GM18909 (cell line): ENCODE data around the gene LAMA3.

ENCODE experiments used
- ATAC-seq: cut with Tn5 transposase; IDR thresholded peaks from one replicate; pipeline ENCODE4 v1.9.1; 2021; ENCODE audit warnings: mild to moderate bottlenecking; ENCODE audit not compliant: unreplicated experiment, poor library complexity

Gene LAMA3

DNA sequence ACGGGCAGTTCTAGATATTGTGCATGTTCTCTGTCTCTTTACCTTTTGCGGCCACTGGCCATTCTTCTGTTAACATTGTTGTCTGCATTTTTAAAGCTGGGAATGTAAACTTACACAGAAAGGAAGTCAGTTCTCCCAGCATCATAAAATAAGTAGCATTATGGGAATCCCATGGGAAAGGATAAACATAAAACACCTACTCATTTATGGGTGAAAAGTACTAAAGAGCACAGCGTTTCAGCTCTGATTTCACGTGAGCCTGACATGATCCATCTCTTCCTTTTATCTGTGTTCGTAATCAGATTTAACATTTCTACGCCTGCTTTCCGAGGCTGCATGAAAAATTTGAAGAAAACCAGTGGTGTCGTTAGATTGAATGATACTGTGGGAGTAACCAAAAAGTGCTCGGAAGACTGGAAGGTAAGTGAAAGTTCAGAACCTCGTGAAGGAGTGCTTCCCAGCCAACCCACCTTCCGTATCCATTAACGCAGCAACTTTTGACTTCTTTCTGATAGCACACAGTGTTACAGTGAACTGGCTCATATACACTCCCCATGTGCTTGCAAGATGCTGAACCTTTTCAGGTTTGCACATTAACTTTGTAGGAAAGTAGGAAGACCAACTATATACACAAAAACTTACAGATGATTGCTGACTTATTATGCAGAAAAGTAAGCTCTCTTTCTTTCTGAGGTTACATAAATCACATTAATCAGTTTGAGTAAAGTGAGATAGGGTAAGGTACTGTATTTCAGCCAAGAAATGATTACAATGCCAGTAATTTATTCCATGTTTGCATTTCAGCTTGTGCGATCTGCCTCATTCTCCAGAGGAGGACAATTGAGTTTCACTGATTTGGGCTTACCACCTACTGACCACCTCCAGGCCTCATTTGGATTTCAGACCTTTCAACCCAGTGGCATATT, 238.8 kb downstream of the LAMA3 start:
- no peak for ATAC-seq

DNA sequence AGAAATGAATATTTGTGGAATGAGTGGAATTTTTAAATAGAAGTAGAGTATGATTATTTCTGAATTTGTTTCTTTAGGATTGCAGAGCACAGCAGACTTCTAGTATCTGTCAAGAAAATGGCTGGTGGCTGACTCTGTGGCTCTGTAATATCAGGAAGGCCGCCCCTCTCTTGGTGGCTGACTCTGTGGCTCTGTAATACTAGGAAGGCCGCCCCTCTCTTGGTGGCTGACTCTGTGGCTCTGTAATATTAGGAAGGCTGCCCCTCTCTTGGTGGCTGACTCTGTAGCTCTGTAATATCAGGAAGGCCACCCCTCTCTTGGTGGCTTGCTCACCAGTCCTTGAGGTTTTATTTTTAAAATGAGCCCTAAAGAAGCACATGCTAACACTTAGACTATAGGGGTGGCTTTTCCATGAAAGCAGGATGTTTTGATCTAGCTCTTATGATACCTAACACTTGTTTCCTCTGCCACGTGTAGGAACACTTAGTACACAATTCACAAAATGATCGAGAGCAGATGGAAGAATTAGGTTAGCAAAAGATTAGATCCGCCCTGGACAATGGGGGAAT, 240.2 kb downstream of the LAMA3 start:
- ATAC-seq = no peak

DNA sequence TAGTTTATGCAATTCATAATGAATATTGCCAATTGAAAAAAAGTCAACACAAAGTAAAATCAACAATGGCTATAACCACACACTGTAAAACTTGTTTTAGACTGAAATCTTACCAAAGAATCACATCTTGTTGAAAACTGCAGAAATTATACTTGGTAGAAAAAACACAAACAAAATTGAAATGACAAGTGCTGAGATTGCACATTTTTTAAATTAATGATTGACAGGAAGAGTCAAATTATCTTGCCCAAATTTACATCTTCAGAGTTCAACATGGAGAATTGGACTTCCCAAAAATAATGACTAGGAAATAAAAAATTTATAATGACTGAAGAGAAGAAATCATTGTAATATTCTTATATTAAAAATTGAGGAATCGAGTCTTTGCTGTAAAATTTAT, 240.7 kb downstream of the LAMA3 start:
- no peak for ATAC-seq

DNA sequence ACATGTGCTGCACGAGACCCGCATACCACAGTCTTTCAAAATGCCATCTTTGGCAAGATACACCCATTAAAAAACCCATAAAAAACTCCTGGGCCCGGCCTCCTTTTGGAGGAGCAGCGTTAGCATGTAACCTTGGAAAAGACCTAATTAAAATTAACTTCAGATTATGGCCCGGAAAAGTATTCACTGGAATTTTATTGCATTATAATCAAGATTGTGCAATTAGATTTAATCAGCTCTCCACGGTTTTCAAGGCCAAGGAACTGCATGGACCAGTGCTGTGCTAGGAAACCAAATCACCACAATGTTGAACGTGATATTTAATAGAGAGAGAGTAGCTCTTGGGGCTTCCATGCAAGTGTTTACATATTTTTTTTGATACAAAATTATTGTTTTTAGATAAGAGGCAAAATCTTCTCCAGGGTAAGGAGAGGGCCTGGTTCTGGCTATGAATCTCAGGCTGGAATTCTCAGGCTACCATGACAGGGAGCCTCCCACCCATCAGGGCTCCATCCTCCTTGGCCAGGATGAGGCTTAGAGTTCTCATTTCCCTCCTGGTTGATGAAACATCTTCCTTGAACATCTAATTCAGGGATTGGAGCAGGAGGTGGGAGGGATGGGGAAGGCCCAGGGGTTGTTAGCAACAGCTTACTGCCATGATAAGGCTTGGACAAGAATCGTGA, 243.3 kb downstream of the LAMA3 start:
- no peak for ATAC-seq

DNA sequence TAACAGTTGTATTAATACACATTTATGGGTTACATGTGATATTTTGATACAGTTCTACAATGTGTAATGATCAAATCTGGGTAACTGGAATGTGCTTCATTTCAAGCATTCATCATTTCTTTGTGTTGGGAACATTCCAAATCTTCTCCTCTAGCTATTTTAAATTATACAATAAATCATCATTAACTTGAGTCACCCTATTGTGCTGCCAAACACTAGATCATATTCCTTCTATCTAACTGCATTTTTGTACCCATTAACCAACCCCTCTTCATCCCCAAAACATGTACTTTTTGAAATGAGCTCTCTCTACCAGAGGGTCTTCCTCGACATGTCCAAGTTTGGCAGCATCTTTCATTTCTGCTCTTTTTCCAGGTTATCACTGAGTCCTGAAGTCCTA, 244.2 kb downstream of the LAMA3 start:
- no peak for ATAC-seq

DNA sequence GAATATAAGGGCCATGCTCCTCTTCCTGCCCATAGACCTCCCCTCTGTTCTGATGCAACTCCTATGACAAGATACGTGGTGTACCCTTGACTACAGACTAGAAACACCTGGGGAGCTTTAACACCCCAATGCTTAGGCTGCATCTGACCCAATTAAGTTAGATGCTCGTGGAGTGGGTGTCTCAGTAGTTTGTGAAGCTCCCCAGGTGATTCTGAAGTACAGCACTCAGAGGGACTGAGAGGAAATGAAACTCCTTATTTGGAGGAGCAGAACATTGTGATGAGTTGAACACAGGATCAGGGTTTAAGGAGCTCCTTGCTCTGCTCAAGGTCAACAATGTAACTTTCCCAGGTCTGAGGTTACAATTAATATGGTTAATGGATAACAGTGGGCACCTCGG, 245.0 kb downstream of the LAMA3 start:
- no peak for ATAC-seq

DNA sequence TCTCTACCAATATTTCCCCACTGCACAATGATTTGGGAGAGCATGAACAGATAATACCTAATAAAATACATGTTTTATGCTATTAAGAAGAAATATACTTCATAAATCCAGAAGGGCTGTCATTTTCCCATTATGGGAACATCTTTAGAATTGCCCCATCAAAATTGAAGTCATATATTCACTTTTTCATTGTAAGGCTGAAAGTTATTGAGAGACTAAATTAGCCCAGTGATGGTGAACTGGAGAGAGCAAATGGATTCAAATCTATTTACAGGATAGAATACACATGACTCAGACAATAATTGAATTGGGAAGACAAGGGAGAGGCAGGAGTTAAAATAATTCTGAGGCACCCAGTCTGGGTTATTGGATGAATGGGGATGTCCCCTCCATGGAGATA, 245.6 kb downstream of the LAMA3 start:
- ATAC-seq = no peak

DNA sequence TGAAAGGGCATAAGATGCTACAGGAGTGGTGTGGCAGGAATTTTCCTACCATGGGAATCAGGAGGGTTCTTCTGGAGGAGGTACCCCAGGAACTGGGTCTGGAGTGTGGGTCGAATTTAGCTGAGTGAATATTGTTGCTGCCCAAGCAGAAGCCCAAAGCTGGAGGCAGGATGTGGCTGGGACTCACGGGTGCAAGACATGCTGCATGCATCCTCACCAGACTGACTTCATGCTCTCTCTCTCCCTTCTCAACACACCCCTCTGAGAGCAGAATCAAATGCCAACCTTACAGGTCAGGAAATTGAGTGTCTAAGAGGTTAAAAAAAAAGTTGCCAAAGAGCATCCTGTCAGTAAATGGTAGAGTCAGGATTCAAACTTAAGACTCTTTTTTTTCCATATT, 246.6 kb downstream of the LAMA3 start:
- no peak for ATAC-seq

DNA sequence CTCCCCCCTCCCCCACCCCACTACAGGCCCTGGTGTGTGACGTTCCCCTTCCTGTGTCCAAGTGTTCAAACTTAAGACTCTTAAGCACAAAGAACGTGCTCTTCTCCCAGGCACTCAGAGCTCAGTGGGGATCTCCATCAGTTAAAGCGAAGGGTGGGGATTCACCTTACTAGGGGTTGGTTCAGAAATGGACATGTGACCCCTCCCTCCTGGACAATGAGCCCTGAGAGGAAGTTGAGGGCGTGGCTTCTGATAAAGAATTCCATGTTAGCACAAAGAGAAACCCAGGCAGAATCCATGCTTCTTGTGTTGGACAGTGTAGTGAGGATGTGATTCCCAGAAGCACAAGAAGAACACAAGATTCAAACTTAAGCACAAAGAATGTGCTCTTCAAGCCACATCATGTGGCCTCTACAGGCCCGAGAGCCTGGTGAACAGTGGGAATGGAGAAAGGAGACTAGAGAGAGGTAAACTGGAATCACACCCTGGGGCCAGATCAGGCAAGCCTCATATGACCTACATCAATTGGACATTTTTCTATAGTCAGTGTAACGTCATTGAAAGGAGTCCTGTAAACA, 247.2 kb downstream of the LAMA3 start:
- no peak for ATAC-seq

DNA sequence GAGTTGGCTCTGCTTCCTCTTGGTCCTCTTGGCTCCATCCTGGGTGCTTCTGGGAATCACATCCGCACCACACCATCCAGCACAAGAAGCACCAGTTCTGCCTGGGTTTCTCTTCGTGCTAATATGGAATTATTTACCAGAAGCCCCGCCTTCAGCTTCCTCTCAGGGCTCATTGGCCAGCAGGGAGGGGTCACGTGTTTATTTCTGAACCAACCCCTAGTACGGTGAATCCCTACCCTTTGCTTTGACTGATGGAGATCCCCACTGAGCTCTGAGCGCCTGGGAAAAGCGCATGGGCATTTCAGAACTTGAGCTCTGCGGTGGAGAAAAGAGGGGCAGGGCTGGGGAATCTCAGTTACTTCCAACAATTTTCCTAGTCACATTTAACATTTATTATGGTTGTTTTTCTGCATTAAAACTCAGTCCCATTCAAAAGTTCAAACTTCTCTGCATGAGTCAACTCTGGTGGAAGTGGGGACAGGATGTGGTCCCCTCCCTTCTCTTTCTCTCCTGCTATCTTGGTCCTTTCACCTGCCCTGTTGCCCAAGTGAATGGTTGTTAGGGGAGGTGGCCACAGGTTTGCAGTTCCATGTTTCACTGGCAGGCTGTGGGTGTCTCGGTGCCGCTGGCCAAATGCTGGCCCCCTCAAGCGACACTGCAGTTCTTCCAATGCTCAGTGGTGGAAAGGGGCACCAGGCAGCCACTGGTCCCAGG, 248.9 kb downstream of the LAMA3 start:
- peak; percentile 42 for ATAC-seq

DNA sequence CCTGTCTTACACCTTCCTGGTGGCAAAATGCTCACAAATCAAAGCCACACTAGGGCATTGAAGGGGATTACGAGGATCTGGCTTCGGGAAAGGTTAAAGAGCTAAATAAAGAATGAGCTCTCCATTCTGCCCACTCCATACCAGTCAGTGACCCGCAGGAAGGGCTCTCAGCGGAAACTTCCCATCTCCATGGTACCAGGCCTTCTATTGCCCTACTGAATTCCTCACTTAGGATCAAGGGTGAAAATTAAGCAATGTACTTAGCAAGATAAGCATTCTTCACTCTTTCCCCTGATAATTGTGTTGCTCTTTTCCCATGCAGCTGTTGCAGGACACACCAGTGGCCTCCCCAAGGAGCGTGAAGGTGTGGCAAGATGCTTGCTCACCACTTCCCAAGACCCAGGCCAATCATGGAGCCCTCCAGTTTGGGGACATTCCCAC, 249.7 kb downstream of the LAMA3 start:
- no peak for ATAC-seq

DNA sequence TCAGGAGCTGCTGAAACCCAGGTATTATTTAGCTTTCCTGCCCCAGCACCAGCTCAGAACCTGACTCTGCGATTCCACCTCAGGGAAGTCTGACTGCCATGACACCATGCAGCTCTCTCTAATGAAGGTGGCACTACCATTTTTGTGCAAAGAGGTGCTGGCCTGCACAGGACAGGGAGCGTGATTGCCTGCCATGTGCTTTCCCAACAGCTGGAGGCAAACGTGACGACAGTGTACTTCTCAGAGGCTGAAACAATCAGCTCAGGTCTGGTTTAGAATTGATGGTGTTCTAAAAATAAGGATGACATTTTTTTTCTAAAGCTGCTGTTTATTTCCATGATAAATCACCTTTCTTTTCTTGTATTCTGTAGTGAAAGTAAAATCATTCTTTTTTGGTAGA, 250.1 kb downstream of the LAMA3 start:
- ATAC-seq = no peak

DNA sequence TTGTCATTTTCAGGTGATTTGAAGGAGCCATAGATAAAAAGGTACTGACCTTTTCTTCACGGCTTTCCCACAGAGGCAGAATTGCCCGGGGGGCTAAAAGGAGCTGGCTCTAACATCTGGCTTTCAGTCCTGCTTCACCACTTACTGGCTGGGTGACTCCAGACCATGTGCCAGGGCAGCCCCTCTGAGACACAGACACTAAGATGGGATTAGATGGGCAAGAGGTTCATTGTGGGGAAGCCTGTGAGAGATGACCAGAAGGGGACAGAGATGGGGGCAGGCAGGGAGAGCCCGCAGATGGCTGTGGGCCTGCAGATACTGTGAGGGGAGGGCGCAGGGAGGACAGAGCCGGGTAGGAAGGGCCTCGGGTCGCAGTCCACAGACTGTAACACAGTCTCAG, 250.6 kb downstream of the LAMA3 start:
- ATAC-seq = no peak

DNA sequence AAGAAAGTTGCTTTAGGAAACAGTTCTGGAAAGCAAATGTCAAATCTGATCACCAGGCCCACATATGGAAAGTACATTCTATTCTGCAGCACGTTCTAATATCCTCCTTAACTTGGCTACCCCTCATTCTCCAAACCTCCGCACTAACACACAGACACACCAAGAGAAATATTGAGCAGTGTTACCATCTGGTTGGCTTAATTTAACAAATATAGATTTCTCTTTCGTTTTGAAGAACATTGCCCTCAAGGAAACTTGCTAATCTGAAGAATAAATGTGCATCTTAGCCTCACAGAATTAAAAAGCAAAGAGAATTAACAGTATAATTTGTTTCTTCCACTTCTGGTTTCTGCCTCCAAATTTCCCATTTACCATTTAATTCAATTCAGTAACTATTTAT, 252.5 kb downstream of the LAMA3 start:
- no peak for ATAC-seq

DNA sequence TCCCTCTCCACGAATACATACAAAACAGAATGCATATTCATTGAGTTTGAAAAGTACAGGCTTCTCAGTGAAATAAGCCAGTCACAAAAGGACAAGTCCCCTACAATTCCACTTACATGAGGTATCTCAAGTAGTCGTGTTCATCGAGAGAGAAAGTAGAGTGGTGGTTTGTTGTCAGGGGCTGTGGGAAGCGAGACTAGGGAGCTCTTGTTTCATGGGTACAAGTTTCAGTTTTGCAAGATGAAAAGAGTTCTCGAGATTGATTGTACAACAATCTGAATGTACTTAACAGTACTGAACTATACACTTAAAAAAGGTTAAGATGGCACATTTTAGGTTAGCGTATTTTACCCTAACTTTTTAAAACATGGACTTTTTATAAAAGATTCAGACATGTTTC, 253.9 kb downstream of the LAMA3 start:
- ATAC-seq = peak; percentile 84

DNA sequence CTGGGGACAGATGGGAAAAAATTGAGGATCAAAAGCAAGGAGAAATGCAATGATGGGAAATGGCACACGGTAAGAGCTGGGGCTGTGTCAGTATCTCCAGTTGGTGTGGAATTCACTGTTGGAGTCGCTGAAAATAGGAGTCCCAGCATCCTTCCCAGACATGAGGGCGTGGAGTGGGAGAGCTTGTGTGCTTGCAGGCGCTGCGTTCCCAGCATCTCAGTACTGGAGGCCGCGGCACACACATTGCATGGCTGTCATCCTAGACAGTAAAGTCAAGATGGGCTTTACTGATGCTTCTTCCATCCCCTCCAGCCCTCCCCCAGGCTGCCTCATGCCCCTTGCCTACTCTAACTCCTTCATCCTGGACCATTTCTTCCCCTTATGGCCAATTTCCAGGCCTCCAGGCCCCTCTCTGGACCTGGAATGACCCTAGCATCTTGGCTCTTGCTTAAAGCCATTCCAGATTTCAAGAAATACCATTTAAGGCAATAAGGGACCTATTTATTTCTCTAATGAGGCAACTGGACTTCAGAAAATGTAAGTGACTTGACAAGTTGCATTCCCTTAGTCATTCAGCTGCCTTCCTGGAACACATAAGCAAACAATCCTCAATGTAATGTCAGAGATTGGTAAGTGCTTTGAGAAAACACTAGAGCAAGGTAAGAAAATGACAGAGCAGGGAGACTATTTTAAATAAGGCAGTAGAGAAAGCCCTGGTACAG, 254.8 kb downstream of the LAMA3 start:
- no peak for ATAC-seq

DNA sequence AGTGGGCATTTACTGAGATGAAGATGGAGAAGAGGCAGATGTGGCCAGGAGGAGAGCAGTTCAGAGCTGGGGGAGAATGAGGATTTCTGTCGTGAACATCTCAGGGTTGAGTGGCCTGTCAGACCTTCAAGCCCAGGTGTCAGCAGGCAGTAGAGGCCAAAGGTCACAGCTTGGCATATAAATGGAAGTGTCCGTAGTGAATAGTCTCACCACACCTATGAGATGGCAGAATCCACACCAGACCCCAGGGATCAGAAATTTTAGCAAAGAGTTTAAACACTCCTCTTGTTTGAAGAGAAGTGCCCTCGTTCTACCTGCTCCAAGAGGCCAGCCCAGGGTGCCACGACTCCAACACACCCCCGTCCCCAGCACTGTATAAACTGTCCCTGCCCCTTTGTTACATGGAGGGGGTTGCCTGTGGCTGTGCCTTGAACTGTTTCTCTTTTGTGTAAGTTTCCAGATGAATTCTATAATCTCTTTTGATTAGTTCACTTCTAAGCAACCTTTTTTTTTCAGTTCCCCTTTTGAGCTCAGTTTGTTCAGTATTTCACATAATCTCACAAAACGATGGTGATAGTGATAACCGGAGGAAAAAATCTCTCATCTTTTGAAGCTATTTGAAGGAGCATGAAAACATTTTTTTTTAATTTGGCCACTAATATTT, 256.3 kb downstream of the LAMA3 start:
- ATAC-seq = no peak

DNA sequence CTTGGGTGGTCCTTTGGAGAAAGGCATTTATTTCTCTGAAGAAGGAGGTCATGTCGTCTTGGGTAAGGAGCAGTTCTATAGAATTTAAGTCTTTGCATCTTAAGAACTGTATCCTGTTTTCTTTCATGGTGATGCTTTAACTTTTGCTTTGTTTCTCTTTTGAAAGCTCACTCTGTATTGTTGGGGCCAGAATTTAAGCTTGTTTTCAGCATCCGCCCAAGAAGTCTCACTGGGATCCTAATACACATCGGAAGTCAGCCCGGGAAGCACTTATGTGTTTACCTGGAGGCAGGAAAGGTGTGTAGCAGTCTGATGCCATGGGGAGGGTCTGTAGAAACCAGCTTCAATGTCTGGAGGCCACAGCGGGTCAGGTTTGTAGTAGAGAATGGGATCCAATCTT, 260.6 kb downstream of the LAMA3 start:
- ATAC-seq = no peak

DNA sequence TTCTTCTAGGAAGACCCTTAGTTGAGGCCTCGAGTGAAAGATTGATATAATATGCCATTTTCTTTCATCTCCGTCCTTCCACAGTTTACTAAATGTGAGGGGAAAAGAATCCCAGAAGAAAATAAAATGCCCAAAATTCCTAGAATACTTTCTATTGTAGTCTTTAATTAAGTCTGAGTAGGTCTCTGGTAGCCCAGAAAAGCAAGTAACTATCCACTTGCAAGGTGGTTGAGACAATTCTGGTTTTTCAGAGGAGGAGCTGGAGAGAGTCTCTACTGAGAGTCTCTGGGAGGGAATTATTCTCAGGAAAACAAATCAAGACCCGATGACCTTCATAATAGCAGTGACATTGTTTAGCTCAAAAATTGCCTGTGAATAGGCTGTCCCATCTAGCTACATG, 261.4 kb downstream of the LAMA3 start:
- no peak for ATAC-seq
